Gastroesophageal sphincter (tissue), 4 donors: ENCODE measurements around the gene AMHR2. TPM values are rescaled to one million over a fixed set of nuclear protein-coding genes. Genes with fewer than 3 reads are reported as not detected.
"Not testable (repeated sequence)": the region's sequence is repeated elsewhere in the genome, so short reads cannot be mapped to it uniquely, and the experiment has no call there.

ENCODE experiments used
- ATAC-seq: fragments of 150-250 bp; one replicate; pipeline ENCODE4 v1.9.1; 2016; ENCODE audit warnings: mild to moderate bottlenecking, moderate library complexity
- H3K27ac ChIP-seq, 4 donors: fragments of 200-600 bp; sonication (generic) in 3 of 4; 1 replicate in 3 of 4; 2 replicates in 1 of 4; pipeline ENCODE4 v1.5.1; 2016 to 2019
- H3K27me3 ChIP-seq: fragments of 200-600 bp; sonication (generic); one replicate; pipeline ENCODE4 v1.5.1; 2019
- H3K36me3 ChIP-seq, 2 donors: fragments of 200-600 bp; sonication (generic); one replicate each; pipeline ENCODE4 v1.5.1; 2019; ENCODE audit warnings: control low read depth in 1 of 2
- H3K4me1 ChIP-seq, 3 donors: fragments of 200-600 bp; sonication (generic); 1 replicate in 2 of 3; 2 replicates in 1 of 3; pipeline ENCODE4 v1.5.1; 2016 to 2019; ENCODE audit warnings: control low read depth in 2 of 3
- H3K4me3 ChIP-seq, 2 donors: fragments of 200-600 bp; sonication (generic); one replicate each; pipeline ENCODE4 v1.5.1; 2019; ENCODE audit warnings: mild to moderate bottlenecking in 1 of 2, moderate library complexity in 1 of 2
- H3K9me3 ChIP-seq, 3 donors: fragments of 200-600 bp; sonication (generic); one replicate each; pipeline ENCODE4 v1.5.1; 2017 to 2019; ENCODE audit warnings: control low read depth in 2 of 3
- CTCF ChIP-seq, 4 experiments: fragments of 200-600 bp in 2 of 4; fragments of 450-650 bp in 2 of 4; sonication (generic) in 1 of 4; IDR thresholded peaks; one replicate each; pipeline ENCODE4 v1.5.1; 2017 to 2019; ENCODE audit warnings: antibody characterized with exemption in 4 of 4, mild to moderate bottlenecking in 2 of 4, moderate library complexity in 2 of 4
- EP300 ChIP-seq: sonication (generic); formaldehyde crosslinking; IDR thresholded peaks from one replicate; pipeline ENCODE4 v1.6.1; 2017; ENCODE audit warnings: antibody characterized with exemption, mild to moderate bottlenecking
- POLR2A ChIP-seq, 2 donors: fragments of 450-650 bp; IDR thresholded peaks; one replicate each; pipeline ENCODE4 v1.6.1; 2017; ENCODE audit warnings: antibody characterized with exemption in 2 of 2, mild to moderate bottlenecking in 2 of 2, moderate library complexity in 1 of 2
- POLR2AphosphoS5 ChIP-seq: sonication (generic); formaldehyde crosslinking; IDR thresholded peaks from one replicate; pipeline ENCODE4 v1.6.1; 2017; ENCODE audit warnings: antibody characterized with exemption
- WGBS, 2 donors: methylation state at CpG; one replicate each; pipeline ENCODE4 v1.1.5; 2018; ENCODE audit warnings: low coverage in 1 of 2; 5-methylcytosine and 5-hydroxymethylcytosine counted together
- total RNA-seq, 4 donors: library from RNA; depleted of rRNA; stranded (reverse); fragments of >200 nt; gene quantifications; one replicate each; pipeline ENCODE4 v1.1.0, GENCODE V29; 2016

The AMHR2 gene
- total RNA-seq, 4 donors from 2014 or later, result 0.13 TPM; not detected in 3

- TF ChIP-seq CTCF (IDR thresholded peaks at IDR 0.05), result no peak
- TF ChIP-seq POLR2AphosphoS5, result peak; percentile 99
- TF ChIP-seq POLR2A (IDR thresholded peaks at IDR 0.05), result peak; percentile 86 to 93
- 1 to 3% methylated on average over 15 to 20 of the region's 31 CpGs for WGBS, 2 donors
Observed at GRCh38 chr12:53441040-53441833, 17.6 kb downstream of the AMHR2 start, which contains the start of gene PRR13. Gene PRR13 (plus strand): TSS chr12:53441734. CDS start chr12:53442715, 981 bp downstream.

GRCh38 chr12:53443955-53444354 lies 20.3 kb downstream of the AMHR2 start:
- TF ChIP-seq POLR2A (IDR thresholded peaks at IDR 0.05), result no peak
- Histone ChIP-seq H3K4me3 (no peak overlapping the region), H3K27ac (no peak overlapping the region), H3K36me3 (peaks cover 0 to 55% of the 10 kb centered on the region in 2 donors), H3K4me1 (peaks cover 0 to 47% (median 11%) of the 10 kb centered on the region in 3 donors), H3K27me3 (no peaks in the 10 kb centered on the region), H3K9me3 (no peaks in the 10 kb centered on the region)
- no peak for ATAC-seq
- WGBS, 2 donors, result 97 to 100% methylated on average over 2 to 4 of the region's 4 CpGs

More at GRCh38 chr12:53441040-53441833, 17.6 kb downstream of the AMHR2 start, which contains the start of gene PRR13:
- Histone ChIP-seq H3K27me3 (no peaks in the 10 kb centered on the region), H3K36me3 (peaks cover 0 to 28% of the 10 kb centered on the region in 2 donors), H3K4me3 (peak within 1 kb of the TSS; percentile 59 to 77), H3K4me1 (peaks cover 0 to 47% (median 11%) of the 10 kb centered on the region in 3 donors), H3K9me3 (no peaks in the 10 kb centered on the region), H3K27ac (peak within 1 kb of the TSS; percentile 83 to 91 (median 87))
- ATAC-seq, result peak; percentile 99

- WGBS, 2 donors, result 83 to 100% methylated on average over 3 to 9 of the region's 11 CpGs
- H3K27ac ChIP-seq, H3K9me3 ChIP-seq, ATAC-seq, H3K4me3 ChIP-seq, H3K27me3 ChIP-seq: not testable (repeated sequence)
- H3K4me1 ChIP-seq, result peaks cover 0 to 47% (median 11%) of the 10 kb centered on the region in 3 donors
- H3K36me3 ChIP-seq, result peaks cover 0 to 56% of the 10 kb centered on the region in 2 donors
Observed at GRCh38 chr12:53444593-53445325, 21.1 kb downstream of the AMHR2 start.

- Histone ChIP-seq H3K36me3 (peaks cover 0 to 51% of the 10 kb centered on the region in 2 donors), H3K4me1 (peaks cover 8 to 28% (median 20%) of the 10 kb centered on the region in 3 donors), H3K27me3 (no peaks in the 10 kb centered on the region), H3K27ac (no peak overlapping the region), H3K9me3 (no peaks in the 10 kb centered on the region), H3K4me3 (no peak overlapping the region)
- no peak for ATAC-seq
- 88 to 92% methylated on average over 6 of the region's 7 CpGs for WGBS, 2 donors
- no peak for TF ChIP-seq POLR2AphosphoS5
- TF ChIP-seq EP300, result no peak
- TF ChIP-seq POLR2A (IDR thresholded peaks at IDR 0.05), result no peak
- TF ChIP-seq CTCF (IDR thresholded peaks at IDR 0.05), result no peak
Observed at GRCh38 chr12:53450936-53451335, 27.3 kb downstream of the AMHR2 start.

- peak within 1 kb of the TSS; percentile 77 to 89 for H3K4me3 ChIP-seq
- H3K36me3 ChIP-seq, result peaks cover 2 to 51% of the 10 kb centered on the region in 2 donors
- H3K9me3 ChIP-seq, result no peaks in the 10 kb centered on the region
- ATAC-seq, result peak; percentile 98
- TF ChIP-seq POLR2A (IDR thresholded peaks at IDR 0.05) (peak; percentile 73 to 85), CTCF (IDR thresholded peaks at IDR 0.05) (peak; percentile 57 to 95 (median 94)), EP300 (no peak), POLR2AphosphoS5 (peak; percentile 96)
- peak within 1 kb of the TSS; percentile 92 to 97 (median 96) for H3K27ac ChIP-seq
- no peaks in the 10 kb centered on the region for H3K27me3 ChIP-seq
- 0 to 1% methylated on average over 7 to 12 of the region's 32 CpGs for WGBS, 2 donors
- peaks cover 8 to 27% (median 20%) of the 10 kb centered on the region in 3 donors for H3K4me1 ChIP-seq
Observed at GRCh38 chr12:53451661-53452158, 28.1 kb downstream of the AMHR2 start, which contains the start of gene PCBP2. Gene PCBP2 (plus strand): TSS chr12:53452102. CDS start chr12:53454801, 2,699 bp downstream.
